PC-3 (cell line): Measurements from ENCODE around the gene KDM7A.

Experiments
- EZH2 ChIP-seq: fragments of 300-600 bp; sonication (generic); IDR thresholded peaks from one replicate; pipeline ENCODE4 v1.6.1; 2017; ENCODE audit warnings: antibody characterized with exemption, mild to moderate bottlenecking, low read length; ENCODE audit not compliant: unreplicated experiment
- TF ChIP-seq, protein P1 (sequence below): fragments of 300-600 bp; sonication (generic); conservative IDR thresholded peaks from 2 replicates; pipeline ENCODE4 v1.5.1; 2017; ENCODE audit warnings: antibody characterized with exemption, low read depth, mild to moderate bottlenecking, low read length

GRCh38 chr7:140219672-140220524, 43.1 kb upstream of the KDM7A start:
- TF ChIP-seq, protein P1, sequence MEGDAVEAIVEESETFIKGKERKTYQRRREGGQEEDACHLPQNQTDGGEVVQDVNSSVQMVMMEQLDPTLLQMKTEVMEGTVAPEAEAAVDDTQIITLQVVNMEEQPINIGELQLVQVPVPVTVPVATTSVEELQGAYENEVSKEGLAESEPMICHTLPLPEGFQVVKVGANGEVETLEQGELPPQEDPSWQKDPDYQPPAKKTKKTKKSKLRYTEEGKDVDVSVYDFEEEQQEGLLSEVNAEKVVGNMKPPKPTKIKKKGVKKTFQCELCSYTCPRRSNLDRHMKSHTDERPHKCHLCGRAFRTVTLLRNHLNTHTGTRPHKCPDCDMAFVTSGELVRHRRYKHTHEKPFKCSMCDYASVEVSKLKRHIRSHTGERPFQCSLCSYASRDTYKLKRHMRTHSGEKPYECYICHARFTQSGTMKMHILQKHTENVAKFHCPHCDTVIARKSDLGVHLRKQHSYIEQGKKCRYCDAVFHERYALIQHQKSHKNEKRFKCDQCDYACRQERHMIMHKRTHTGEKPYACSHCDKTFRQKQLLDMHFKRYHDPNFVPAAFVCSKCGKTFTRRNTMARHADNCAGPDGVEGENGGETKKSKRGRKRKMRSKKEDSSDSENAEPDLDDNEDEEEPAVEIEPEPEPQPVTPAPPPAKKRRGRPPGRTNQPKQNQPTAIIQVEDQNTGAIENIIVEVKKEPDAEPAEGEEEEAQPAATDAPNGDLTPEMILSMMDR, result no peak
- TF ChIP-seq EZH2, result no peak
